ENCODE results near the gene RGS3. TPM values are rescaled to one million over a fixed set of nuclear protein-coding genes. Genes with fewer than 3 reads are reported as not detected.

RGS3 gene
- total and polyA plus RNA-seq, 2 of the 13 experiments (the other 11 are each of a cell fraction or from before 2014, with no cell fraction given) = 17.1 to 28.8 TPM

DNA sequence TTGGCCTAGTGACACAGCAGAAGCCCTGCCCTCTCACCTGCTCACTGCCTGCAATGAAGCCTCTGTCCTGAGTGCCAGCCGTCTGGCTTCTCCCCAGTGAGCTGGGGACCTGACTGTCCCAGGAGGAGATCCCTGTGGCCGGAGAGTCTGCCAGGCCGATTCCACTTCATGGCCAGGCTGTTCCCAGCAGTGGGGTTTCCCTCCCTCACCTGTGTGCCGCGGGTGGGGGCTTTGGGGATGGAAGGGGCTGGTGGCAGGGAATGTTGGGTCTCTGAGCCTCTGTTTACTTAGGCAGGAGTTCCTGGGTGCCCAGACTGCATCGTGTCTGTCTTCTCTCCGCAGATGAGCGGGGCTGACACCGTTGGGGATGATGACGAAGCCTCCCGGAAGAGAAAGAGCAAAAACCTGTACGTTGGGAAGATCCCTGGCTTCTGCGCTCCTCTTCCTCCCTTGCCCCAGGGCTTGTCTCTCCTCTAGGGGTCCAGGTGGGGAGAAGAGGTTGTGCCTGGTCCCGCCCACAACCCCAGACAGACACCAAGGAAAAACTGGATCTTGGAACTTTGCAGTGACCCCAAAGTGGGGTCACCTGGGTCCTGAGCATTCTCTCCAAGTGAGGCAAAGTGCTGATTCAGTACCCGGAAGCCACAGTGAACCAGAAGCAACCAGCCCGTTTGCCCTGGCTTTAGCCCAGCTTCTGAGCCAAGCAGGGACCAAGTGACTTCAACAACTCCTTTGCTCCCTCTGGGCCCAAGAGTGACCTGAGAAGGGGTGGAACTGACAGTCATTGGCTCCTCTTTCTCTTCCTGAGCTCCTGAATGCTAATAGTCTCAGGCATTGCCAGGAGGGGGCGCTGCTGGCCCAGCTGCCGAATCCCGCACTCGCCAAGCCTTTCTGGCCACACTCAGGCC is 127.7 kb downstream of the RGS3 start (continued):
- TF ChIP-seq SAP130 (CRISPR knock-in tag; IDR thresholded peaks at IDR 0.05; ENCODE audit: low read depth) (peak; percentile 37), HOXA3 (CRISPR knock-in tag; IDR thresholded peaks at IDR 0.05) (no peak), ZNF205 (CRISPR knock-in tag; IDR thresholded peaks at IDR 0.05) (0 out of 2 replicates have a peak, but pooled peaks have one; percentile 48), FOSL2 (CRISPR knock-in tag; IDR thresholded peaks at IDR 0.05) (no peak), KDM2A (CRISPR knock-in tag; IDR thresholded peaks at IDR 0.05; ENCODE audit: borderline replicate concordance, low read depth) (peak; percentile 67; the same call in 1 of the 2 replicates), ZNF232 (CRISPR knock-in tag; IDR thresholded peaks at IDR 0.05; ENCODE audit: borderline replicate concordance) (no peak), FOSL1 (CRISPR knock-in tag; IDR thresholded peaks at IDR 0.05; ENCODE audit: borderline replicate concordance) (no peak), KDM3A (CRISPR knock-in tag; IDR thresholded peaks at IDR 0.05; ENCODE audit: low read depth) (peak; percentile 50; the same call in 1 of the 2 replicates), NFKB2 (CRISPR knock-in tag; IDR thresholded peaks at IDR 0.05; ENCODE audit: borderline replicate concordance) (peak; percentile 41; the same call in 1 of the 2 replicates), ELF3 (CRISPR knock-in tag; IDR thresholded peaks at IDR 0.05) (peak; percentile 51; the same call in 1 of the 2 replicates), ZSCAN20 (CRISPR knock-in tag; IDR thresholded peaks at IDR 0.05; ENCODE audit: borderline replicate concordance) (no peak), ZSCAN25 (CRISPR knock-in tag; IDR thresholded peaks at IDR 0.05) (no peak), ZNF33B (CRISPR knock-in tag; IDR thresholded peaks at IDR 0.05) (no peak), ZSCAN9 (CRISPR knock-in tag; IDR thresholded peaks at IDR 0.05; ENCODE audit: borderline replicate concordance) (peak; percentile 47; the same call in 1 of the 2 replicates), RAD21 (CRISPR knock-in tag; IDR thresholded peaks at IDR 0.05) (peak; percentile 98), IRF2 (CRISPR knock-in tag; IDR thresholded peaks at IDR 0.05) (peak; percentile 63; the same call in 1 of the 2 replicates), GABPA (IDR thresholded peaks at IDR 0.05; ENCODE audit: low read depth, low read length) (no peak), GABPA (CRISPR knock-in tag; IDR thresholded peaks at IDR 0.05; ENCODE audit: low read depth) (no peak), HNRNPK (IDR thresholded peaks at IDR 0.05; ENCODE audit: low read depth, low read length, poor library complexity, severe bottlenecking) (no peak), SMAD3 (CRISPR knock-in tag; IDR thresholded peaks at IDR 0.05) (0 out of 2 replicates have a peak, but pooled peaks have one; percentile 70), HDAC6 (IDR thresholded peaks at IDR 0.05; ENCODE audit: low read depth, low read length) (no peak), ZNF138 (CRISPR knock-in tag; IDR thresholded peaks at IDR 0.05; ENCODE audit: low read depth) (0 out of 2 replicates have a peak, but pooled peaks have one; percentile 59), TGIF2 (CRISPR knock-in tag; IDR thresholded peaks at IDR 0.05) (no peak), TBX2 (CRISPR knock-in tag; IDR thresholded peaks at IDR 0.05; ENCODE audit: borderline replicate concordance) (peak; percentile 66; the same call in 1 of the 2 replicates)
- TF ChIP-seq, protein P1, sequence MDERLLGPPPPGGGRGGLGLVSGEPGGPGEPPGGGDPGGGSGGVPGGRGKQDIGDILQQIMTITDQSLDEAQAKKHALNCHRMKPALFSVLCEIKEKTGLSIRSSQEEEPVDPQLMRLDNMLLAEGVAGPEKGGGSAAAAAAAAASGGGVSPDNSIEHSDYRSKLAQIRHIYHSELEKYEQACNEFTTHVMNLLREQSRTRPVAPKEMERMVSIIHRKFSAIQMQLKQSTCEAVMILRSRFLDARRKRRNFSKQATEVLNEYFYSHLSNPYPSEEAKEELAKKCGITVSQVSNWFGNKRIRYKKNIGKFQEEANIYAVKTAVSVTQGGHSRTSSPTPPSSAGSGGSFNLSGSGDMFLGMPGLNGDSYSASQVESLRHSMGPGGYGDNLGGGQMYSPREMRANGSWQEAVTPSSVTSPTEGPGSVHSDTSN (CRISPR knock-in tag; IDR thresholded peaks at IDR 0.05) = no peak
- TF ChIP-seq, protein P2, sequence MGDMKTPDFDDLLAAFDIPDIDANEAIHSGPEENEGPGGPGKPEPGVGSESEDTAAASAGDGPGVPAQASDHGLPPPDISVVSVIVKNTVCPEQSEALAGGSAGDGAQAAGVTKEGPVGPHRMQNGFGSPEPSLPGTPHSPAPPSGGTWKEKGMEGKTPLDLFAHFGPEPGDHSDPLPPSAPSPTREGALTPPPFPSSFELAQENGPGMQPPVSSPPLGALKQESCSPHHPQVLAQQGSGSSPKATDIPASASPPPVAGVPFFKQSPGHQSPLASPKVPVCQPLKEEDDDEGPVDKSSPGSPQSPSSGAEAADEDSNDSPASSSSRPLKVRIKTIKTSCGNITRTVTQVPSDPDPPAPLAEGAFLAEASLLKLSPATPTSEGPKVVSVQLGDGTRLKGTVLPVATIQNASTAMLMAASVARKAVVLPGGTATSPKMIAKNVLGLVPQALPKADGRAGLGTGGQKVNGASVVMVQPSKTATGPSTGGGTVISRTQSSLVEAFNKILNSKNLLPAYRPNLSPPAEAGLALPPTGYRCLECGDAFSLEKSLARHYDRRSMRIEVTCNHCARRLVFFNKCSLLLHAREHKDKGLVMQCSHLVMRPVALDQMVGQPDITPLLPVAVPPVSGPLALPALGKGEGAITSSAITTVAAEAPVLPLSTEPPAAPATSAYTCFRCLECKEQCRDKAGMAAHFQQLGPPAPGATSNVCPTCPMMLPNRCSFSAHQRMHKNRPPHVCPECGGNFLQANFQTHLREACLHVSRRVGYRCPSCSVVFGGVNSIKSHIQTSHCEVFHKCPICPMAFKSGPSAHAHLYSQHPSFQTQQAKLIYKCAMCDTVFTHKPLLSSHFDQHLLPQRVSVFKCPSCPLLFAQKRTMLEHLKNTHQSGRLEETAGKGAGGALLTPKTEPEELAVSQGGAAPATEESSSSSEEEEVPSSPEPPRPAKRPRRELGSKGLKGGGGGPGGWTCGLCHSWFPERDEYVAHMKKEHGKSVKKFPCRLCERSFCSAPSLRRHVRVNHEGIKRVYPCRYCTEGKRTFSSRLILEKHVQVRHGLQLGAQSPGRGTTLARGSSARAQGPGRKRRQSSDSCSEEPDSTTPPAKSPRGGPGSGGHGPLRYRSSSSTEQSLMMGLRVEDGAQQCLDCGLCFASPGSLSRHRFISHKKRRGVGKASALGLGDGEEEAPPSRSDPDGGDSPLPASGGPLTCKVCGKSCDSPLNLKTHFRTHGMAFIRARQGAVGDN (CRISPR knock-in tag; IDR thresholded peaks at IDR 0.05) = peak; percentile 68; the same call in 1 of the 2 replicates
- TF ChIP-seq, protein P3, sequence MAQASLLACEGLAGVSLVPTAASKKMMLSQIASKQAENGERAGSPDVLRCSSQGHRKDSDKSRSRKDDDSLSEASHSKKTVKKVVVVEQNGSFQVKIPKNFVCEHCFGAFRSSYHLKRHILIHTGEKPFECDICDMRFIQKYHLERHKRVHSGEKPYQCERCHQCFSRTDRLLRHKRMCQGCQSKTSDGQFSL (CRISPR knock-in tag; IDR thresholded peaks at IDR 0.05) = no peak
